Measurements from ENCODE around the gene NAV3.

DNA sequence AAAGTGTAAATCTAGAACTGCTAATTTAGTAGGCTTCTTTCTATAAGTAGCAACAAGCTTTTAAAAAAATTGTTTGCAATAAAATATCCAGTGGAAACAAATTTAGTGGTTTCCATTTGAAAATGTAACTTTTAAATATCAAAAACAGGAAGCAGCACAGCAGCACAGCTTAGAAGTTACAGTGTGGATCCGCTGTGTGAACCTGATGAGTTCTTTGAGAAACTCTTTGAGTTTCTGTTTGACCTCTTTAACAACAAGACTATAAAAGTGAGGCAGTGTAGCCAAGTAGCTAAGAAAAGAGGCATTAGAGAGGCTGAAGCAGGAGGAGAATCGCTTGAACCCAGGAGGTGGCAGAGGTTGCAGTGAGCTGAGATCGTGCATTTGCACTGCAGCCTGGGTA lies 178.3 kb downstream of the NAV3 start:
- TF ChIP-seq, protein P1, sequence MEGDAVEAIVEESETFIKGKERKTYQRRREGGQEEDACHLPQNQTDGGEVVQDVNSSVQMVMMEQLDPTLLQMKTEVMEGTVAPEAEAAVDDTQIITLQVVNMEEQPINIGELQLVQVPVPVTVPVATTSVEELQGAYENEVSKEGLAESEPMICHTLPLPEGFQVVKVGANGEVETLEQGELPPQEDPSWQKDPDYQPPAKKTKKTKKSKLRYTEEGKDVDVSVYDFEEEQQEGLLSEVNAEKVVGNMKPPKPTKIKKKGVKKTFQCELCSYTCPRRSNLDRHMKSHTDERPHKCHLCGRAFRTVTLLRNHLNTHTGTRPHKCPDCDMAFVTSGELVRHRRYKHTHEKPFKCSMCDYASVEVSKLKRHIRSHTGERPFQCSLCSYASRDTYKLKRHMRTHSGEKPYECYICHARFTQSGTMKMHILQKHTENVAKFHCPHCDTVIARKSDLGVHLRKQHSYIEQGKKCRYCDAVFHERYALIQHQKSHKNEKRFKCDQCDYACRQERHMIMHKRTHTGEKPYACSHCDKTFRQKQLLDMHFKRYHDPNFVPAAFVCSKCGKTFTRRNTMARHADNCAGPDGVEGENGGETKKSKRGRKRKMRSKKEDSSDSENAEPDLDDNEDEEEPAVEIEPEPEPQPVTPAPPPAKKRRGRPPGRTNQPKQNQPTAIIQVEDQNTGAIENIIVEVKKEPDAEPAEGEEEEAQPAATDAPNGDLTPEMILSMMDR (IDR thresholded peaks at IDR 0.05) = no peak
- no peak for TF ChIP-seq EZH2 (IDR thresholded peaks at IDR 0.05; ENCODE audit: borderline replicate concordance, insufficient read depth, low read depth, low read length, poor library complexity, severe bottlenecking)
